Panc1 (cell line): ENCODE measurements around the gene SHROOM3. TPM values are rescaled to one million over a fixed set of nuclear protein-coding genes. Genes with fewer than 3 reads are reported as not detected.

Experiments
- ATAC-seq: fragments of 200-7000 bp; cut with Tn5 transposase; 2 replicates; pipeline ENCODE4 v1.9.1; 2020; ENCODE audit warnings: mild to moderate bottlenecking, moderate library complexity
- BruUV-seq: library from RNA; stranded (reverse); fragments of 400-500 nt; replicated peaks from 2 replicates; lab custom pipeline; 2021; lab: Mats Ljungman, UMichigan
- CTCF ChIA-PET: fragments of 300-600 bp; sonication (Branson Sonifier 250); formaldehyde crosslinking; loops from one replicate; lab custom pipeline; 2022; ENCODE audit warnings: antibody characterized with exemption; lab: Charles Lee
- POLR2A ChIA-PET: fragments of 300-600 bp; sonication (Branson Sonifier 250); formaldehyde crosslinking; loops from one replicate; lab custom pipeline; 2022; ENCODE audit warnings: antibody characterized with exemption; lab: Charles Lee
- DNase-seq: peaks from one replicate; pipeline ENCODE4 v3.0.0-alpha.2; 2010; ENCODE audit warnings: low read depth, low spot score
- H3K27ac ChIP-seq: 2 replicates; pipeline ENCODE4 v1.5.1; 2011; ENCODE audit warnings: mild to moderate bottlenecking, low read length, inconsistent platforms
- H3K27me3 ChIP-seq: fragments of 200-500 bp; sonication (Bioruptor generic); 2 replicates; pipeline ENCODE4 v1.6.0; 2014; ENCODE audit warnings: low read length, inconsistent platforms; ENCODE audit not compliant: control insufficient read depth, insufficient read depth
- H3K36me3 ChIP-seq: fragments of 200-500 bp; sonication (Bioruptor generic); 2 replicates; pipeline ENCODE4 v1.5.1; 2014; ENCODE audit warnings: inconsistent platforms, mild to moderate bottlenecking, low read length, moderate library complexity; ENCODE audit not compliant: control insufficient read depth, insufficient read depth
- H3K4me1 ChIP-seq: 2 replicates; pipeline ENCODE4 v1.5.1; 2011; ENCODE audit warnings: inconsistent platforms, mild to moderate bottlenecking, low read length, moderate library complexity; ENCODE audit not compliant: control insufficient read depth, insufficient read depth
- H3K4me3 ChIP-seq, 2 experiments: 2 replicates each; pipeline ENCODE4 v1.5.1; 2011 to 2012; ENCODE audit warnings: low read depth in 2 of 2, low read length in 2 of 2, mild to moderate bottlenecking in 2 of 2, inconsistent platforms in 1 of 2, moderate library complexity in 1 of 2
- H3K9me3 ChIP-seq: fragments of 200-500 bp; sonication (Bioruptor generic); 2 replicates; pipeline ENCODE4 v1.5.1; 2014; ENCODE audit warnings: low read depth, mild to moderate bottlenecking, inconsistent platforms, low read length, moderate library complexity; ENCODE audit not compliant: control insufficient read depth, insufficient read depth
- CTCF ChIP-seq: fragments of 450-650 bp; IDR thresholded peaks from 2 replicates; pipeline ENCODE4 v1.5.1; 2017; ENCODE audit warnings: mild to moderate bottlenecking
- POLR2AphosphoS5 ChIP-seq: IDR thresholded peaks from 2 replicates; pipeline ENCODE4 v1.6.1; 2012; ENCODE audit warnings: mild to moderate bottlenecking, low read depth, low read length, moderate library complexity
- REST ChIP-seq, 2 experiments: IDR thresholded peaks; 2 replicates each; pipeline ENCODE4 v1.6.1; 2011 to 2012; ENCODE audit warnings: low read depth in 2 of 2, control low read depth in 1 of 2, low read length in 1 of 2, mild to moderate bottlenecking in 1 of 2, moderate library complexity in 1 of 2; ENCODE audit not compliant: insufficient read depth in 1 of 2
- SIN3A ChIP-seq: IDR thresholded peaks from 2 replicates; pipeline ENCODE4 v1.6.1; 2012; ENCODE audit warnings: low read depth, mild to moderate bottlenecking, low read length, moderate library complexity, borderline replicate concordance; ENCODE audit not compliant: insufficient read depth
- TCF7L2 ChIP-seq: IDR thresholded peaks from 2 replicates; pipeline ENCODE4 v1.6.1; 2011; ENCODE audit warnings: mild to moderate bottlenecking, low read depth, low read length, inconsistent platforms
- in situ Hi-C: cut with HindIII; loops from 2 replicates; pipeline ENCODE4 v1.10.0; 2016; ENCODE audit warnings: low sequenced_read_pairs, low pct_unique_long_range_greater_than_20kb
- intact Hi-C: fragments of 100-400 bp; cut with micrococcal nuclease; formaldehyde crosslinking; loops from one replicate; pipeline ENCODE4 v1.10.0; 2022; ENCODE audit not compliant: unreplicated experiment
- total RNA-seq: library from RNA; stranded (reverse); gene quantifications from one replicate; pipeline ENCODE4 v1.2.1, GENCODE V29; 2021; ENCODE audit not compliant: unreplicated experiment

SHROOM3 gene
- total RNA-seq, 1 experiment from 2014 or later, result 7.2 TPM

- Histone ChIP-seq H3K4me1 (peaks cover 10% of the 10 kb centered on the region), H3K9me3 (no peaks in the 10 kb centered on the region), H3K36me3 (no peaks in the 10 kb centered on the region), H3K27ac (no peak overlapping the region), H3K4me3 (no peak overlapping the region), H3K27me3 (no peaks in the 10 kb centered on the region)
- ATAC-seq, result no peak
- CTCF ChIA-PET, result no interaction called here
- intact Hi-C loops (no loop called here), in situ Hi-C loops (no loop called here)
- POLR2A ChIA-PET, result no interaction called here
- DNase-seq, result no peak
- BruUV-seq, result no TSS peak
- TF ChIP-seq SIN3A (no peak), REST (IDR thresholded peaks at IDR 0.05; ENCODE audit: insufficient read depth in 1 of 2, low read depth in 2 of 2, low read length in 1 of 2) (no peak), CTCF (no peak), TCF7L2 (no peak), POLR2AphosphoS5 (no peak)
Measured at GRCh38 chr4:76572224-76572623, 137.2 kb downstream of the SHROOM3 start.

GRCh38 chr4:76576824-76577223 is 141.8 kb downstream of the SHROOM3 start:
- H3K27me3 ChIP-seq, result no peaks in the 10 kb centered on the region
- POLR2A ChIA-PET, result no interaction called here
- in situ Hi-C loops (no loop called here), intact Hi-C loops (no loop called here)
- H3K4me1 ChIP-seq, result no peaks in the 10 kb centered on the region
- H3K4me3 ChIP-seq, result no peak overlapping the region
- TF ChIP-seq SIN3A (no peak), TCF7L2 (no peak), POLR2AphosphoS5 (no peak), REST (IDR thresholded peaks at IDR 0.05; ENCODE audit: insufficient read depth in 1 of 2, low read depth in 2 of 2, low read length in 1 of 2) (no peak), CTCF (no peak)
- CTCF ChIA-PET, result no interaction called here
- DNase-seq (no peak), ATAC-seq (no peak)
- no peak overlapping the region for H3K27ac ChIP-seq
- H3K9me3 ChIP-seq, result no peaks in the 10 kb centered on the region
- no peaks in the 10 kb centered on the region for H3K36me3 ChIP-seq
- no TSS peak for BruUV-seq
